Activated naive CD4-positive, alpha-beta T cell treated with anti-CD3 and anti-CD28 coated beads, Interleukin-2, amount 50 U/mL, for 24 hours (primary cell): ENCODE results near the gene PRRG4.

Experiments
- H3K27ac Mint-ChIP-seq: one replicate; pipeline ENCODE4 v1.8.0; 2021; ENCODE audit warnings: mild to moderate bottlenecking, mixed read lengths
- H3K27me3 Mint-ChIP-seq: one replicate; pipeline ENCODE4 v1.8.0; 2021; ENCODE audit warnings: mixed read lengths
- H3K36me3 Mint-ChIP-seq: one replicate; pipeline ENCODE4 v1.8.0; 2021; ENCODE audit warnings: mixed read lengths
- H3K4me1 Mint-ChIP-seq: one replicate; pipeline ENCODE4 v1.8.0; 2021; ENCODE audit warnings: mixed read lengths
- H3K4me3 Mint-ChIP-seq: one replicate; pipeline ENCODE4 v1.8.0; 2021; ENCODE audit warnings: mild to moderate bottlenecking, mixed read lengths
- H3K9me3 Mint-ChIP-seq: one replicate; pipeline ENCODE4 v1.8.0; 2021; ENCODE audit warnings: mixed read lengths

Gene PRRG4

GRCh38 chr11:32905028-32905667, 75.4 kb downstream of the PRRG4 start:
- H3K27me3 Mint-ChIP-seq: no peaks in the 10 kb centered on the region
- no peak overlapping the region for H3K27ac Mint-ChIP-seq
- H3K4me1 Mint-ChIP-seq: peaks cover 44% of the 10 kb centered on the region
- H3K4me3 Mint-ChIP-seq: no peak overlapping the region
- peaks cover 12% of the 10 kb centered on the region for H3K36me3 Mint-ChIP-seq
- H3K9me3 Mint-ChIP-seq: no peaks in the 10 kb centered on the region
